Esophagus muscularis mucosa (tissue), 4 donors: ENCODE results near the gene ANKRD27.

Source experiments
- EP300 ChIP-seq: sonication (generic); formaldehyde crosslinking; IDR thresholded peaks from one replicate; pipeline ENCODE4 v1.6.1; 2017; ENCODE audit warnings: antibody characterized with exemption
- POLR2AphosphoS5 ChIP-seq, 2 donors: sonication (generic); formaldehyde crosslinking; IDR thresholded peaks; one replicate each; pipeline ENCODE4 v1.6.1; 2017; ENCODE audit warnings: antibody characterized with exemption in 2 of 2
- TF ChIP-seq, protein P1 (sequence below), 3 experiments: fragments of 200-600 bp in 2 of 3; fragments of 450-650 bp in 1 of 3; sonication (generic) in 2 of 3; IDR thresholded peaks; one replicate each; pipeline ENCODE4 v1.5.1; 2017 to 2019; ENCODE audit warnings: antibody characterized with exemption in 3 of 3, mild to moderate bottlenecking in 2 of 3, moderate library complexity in 1 of 3

DNA sequence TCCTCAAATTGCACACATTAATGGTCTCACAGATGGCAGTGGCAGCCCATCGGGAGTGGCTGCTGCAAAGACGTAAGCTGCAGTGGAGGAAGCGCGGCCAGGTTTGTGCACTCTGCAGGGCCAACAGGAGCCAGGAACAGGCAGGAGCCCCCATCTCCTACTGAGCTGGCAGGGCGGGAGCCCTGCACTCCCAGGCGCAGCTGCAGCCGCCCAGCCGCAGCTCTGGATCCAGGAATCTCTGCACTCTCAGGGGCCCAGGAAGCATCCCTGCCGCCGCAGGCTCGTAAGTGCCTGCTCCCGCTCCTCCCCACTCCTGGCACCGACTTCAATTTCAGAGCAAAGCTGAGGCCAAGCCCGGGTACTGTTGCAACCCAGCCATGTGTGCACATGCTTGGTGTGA, 37.5 kb downstream of the ANKRD27 start:
- TF ChIP-seq, protein P1, sequence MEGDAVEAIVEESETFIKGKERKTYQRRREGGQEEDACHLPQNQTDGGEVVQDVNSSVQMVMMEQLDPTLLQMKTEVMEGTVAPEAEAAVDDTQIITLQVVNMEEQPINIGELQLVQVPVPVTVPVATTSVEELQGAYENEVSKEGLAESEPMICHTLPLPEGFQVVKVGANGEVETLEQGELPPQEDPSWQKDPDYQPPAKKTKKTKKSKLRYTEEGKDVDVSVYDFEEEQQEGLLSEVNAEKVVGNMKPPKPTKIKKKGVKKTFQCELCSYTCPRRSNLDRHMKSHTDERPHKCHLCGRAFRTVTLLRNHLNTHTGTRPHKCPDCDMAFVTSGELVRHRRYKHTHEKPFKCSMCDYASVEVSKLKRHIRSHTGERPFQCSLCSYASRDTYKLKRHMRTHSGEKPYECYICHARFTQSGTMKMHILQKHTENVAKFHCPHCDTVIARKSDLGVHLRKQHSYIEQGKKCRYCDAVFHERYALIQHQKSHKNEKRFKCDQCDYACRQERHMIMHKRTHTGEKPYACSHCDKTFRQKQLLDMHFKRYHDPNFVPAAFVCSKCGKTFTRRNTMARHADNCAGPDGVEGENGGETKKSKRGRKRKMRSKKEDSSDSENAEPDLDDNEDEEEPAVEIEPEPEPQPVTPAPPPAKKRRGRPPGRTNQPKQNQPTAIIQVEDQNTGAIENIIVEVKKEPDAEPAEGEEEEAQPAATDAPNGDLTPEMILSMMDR (IDR thresholded peaks at IDR 0.05), result no peak
- TF ChIP-seq EP300, result no peak
- no peak for TF ChIP-seq POLR2AphosphoS5 (IDR thresholded peaks at IDR 0.05)
